GM12865 (cell line): ENCODE results near the gene PLEKHO1.

Experiments
- DNase-seq: peaks from one replicate; pipeline ENCODE4 v3.0.0; 2010; ENCODE audit warnings: low read depth
- H3K4me3 ChIP-seq: 2 replicates; pipeline ENCODE4 v1.5.1; 2011; ENCODE audit warnings: mild to moderate bottlenecking, low read depth, low read length, control low read depth
- CTCF ChIP-seq: IDR thresholded peaks from 2 replicates; pipeline ENCODE4 v1.5.1; 2011; ENCODE audit warnings: low read length, control low read depth, low read depth, inconsistent platforms; ENCODE audit not compliant: insufficient read depth; ENCODE audit errors: missing control alignments

Gene PLEKHO1

GRCh38 chr1:150115121-150115520 lies 34.6 kb upstream of the PLEKHO1 start:
- no peak overlapping the region for H3K4me3 ChIP-seq
- DNase-seq: no peak
- no peak for TF ChIP-seq CTCF

- no peak for DNase-seq
- no peak overlapping the region for H3K4me3 ChIP-seq
- TF ChIP-seq CTCF: no peak
Observed at GRCh38 chr1:150118716-150119115, 31.0 kb upstream of the PLEKHO1 start.

GRCh38 chr1:150121236-150121862 lies 28.4 kb upstream of the PLEKHO1 start:
- TF ChIP-seq CTCF: no peak
- DNase-seq: no peak
- no peak overlapping the region for H3K4me3 ChIP-seq

- TF ChIP-seq CTCF: no peak
- no peak overlapping the region for H3K4me3 ChIP-seq
- no peak for DNase-seq
Observed at GRCh38 chr1:150126811-150127210, 22.9 kb upstream of the PLEKHO1 start.

- no peak for TF ChIP-seq CTCF
- H3K4me3 ChIP-seq: no peak overlapping the region
- no peak for DNase-seq
Observed at GRCh38 chr1:150127464-150127863, 22.3 kb upstream of the PLEKHO1 start.

- no peak for DNase-seq
- H3K4me3 ChIP-seq: no peak overlapping the region
- no peak for TF ChIP-seq CTCF
Observed at GRCh38 chr1:150127868-150128267, 21.8 kb upstream of the PLEKHO1 start.

- TF ChIP-seq CTCF: no peak
- no peak for DNase-seq
- H3K4me3 ChIP-seq: no peak overlapping the region
Observed at GRCh38 chr1:150132372-150132771, 17.3 kb upstream of the PLEKHO1 start.
